IPS-15b (cell line): ENCODE measurements around the gene CADM2.
A peak's percentile ranks its signal among the peaks of the same experiment; 100 is the strongest.
"Not testable (repeated sequence)": the region's sequence is repeated elsewhere in the genome, so short reads cannot be mapped to it uniquely, and the experiment has no call there.

Experiments
- H3K27me3 ChIP-seq: one replicate; pipeline ENCODE4 v1.6.1; 2013; ENCODE audit warnings: low read length; ENCODE audit not compliant: control insufficient read depth, insufficient read depth
- H3K36me3 ChIP-seq: one replicate; pipeline ENCODE4 v1.6.1; 2013; ENCODE audit warnings: low read length; ENCODE audit not compliant: control insufficient read depth, insufficient read depth
- H3K4me1 ChIP-seq: one replicate; pipeline ENCODE4 v1.6.1; 2013; ENCODE audit warnings: mild to moderate bottlenecking, low read length; ENCODE audit not compliant: control insufficient read depth, insufficient read depth
- H3K4me3 ChIP-seq: one replicate; pipeline ENCODE4 v1.5.1; 2013; ENCODE audit warnings: low read depth, low read length
- H3K9ac ChIP-seq: one replicate; pipeline ENCODE4 v1.6.1; 2013; ENCODE audit warnings: low read depth, mild to moderate bottlenecking, low read length
- H3K9me3 ChIP-seq: one replicate; pipeline ENCODE4 v1.6.1; 2013; ENCODE audit warnings: mild to moderate bottlenecking, low read length; ENCODE audit not compliant: control insufficient read depth, insufficient read depth

Gene CADM2

GRCh38 chr3:85498177-85498576 lies 539.4 kb downstream of the CADM2 start:
- Histone ChIP-seq H3K4me1 (peaks cover 7% of the 10 kb centered on the region), H3K27me3 (no peaks in the 10 kb centered on the region), H3K9ac (no peak overlapping the region), H3K36me3 (no peaks in the 10 kb centered on the region), H3K4me3 (no peak overlapping the region), H3K9me3 (no peaks in the 10 kb centered on the region)

- no peak overlapping the region for H3K9ac ChIP-seq
- no peaks in the 10 kb centered on the region for H3K4me1 ChIP-seq
- H3K36me3 ChIP-seq, result no peaks in the 10 kb centered on the region
- no peak overlapping the region for H3K4me3 ChIP-seq
- no peaks in the 10 kb centered on the region for H3K9me3 ChIP-seq
- H3K27me3 ChIP-seq, result no peaks in the 10 kb centered on the region
Measured at GRCh38 chr3:85502148-85502875, 543.5 kb downstream of the CADM2 start.

GRCh38 chr3:85504129-85504784 lies 545.5 kb downstream of the CADM2 start:
- not testable (repeated sequence) for H3K9me3 ChIP-seq, H3K9ac ChIP-seq, H3K36me3 ChIP-seq, H3K27me3 ChIP-seq, H3K4me1 ChIP-seq
- H3K4me3 ChIP-seq, result peak overlapping the region; percentile 37

GRCh38 chr3:85504785-85505511 lies 546.2 kb downstream of the CADM2 start:
- not testable (repeated sequence) for H3K36me3 ChIP-seq

GRCh38 chr3:85507052-85507451 lies 548.3 kb downstream of the CADM2 start:
- not testable (repeated sequence) for H3K36me3 ChIP-seq, H3K4me1 ChIP-seq, H3K4me3 ChIP-seq, H3K9ac ChIP-seq, H3K27me3 ChIP-seq, H3K9me3 ChIP-seq

More at GRCh38 chr3:85504785-85505511, 546.2 kb downstream of the CADM2 start:
- peak overlapping the region; percentile 37 for H3K4me3 ChIP-seq
- H3K9ac ChIP-seq, H3K27me3 ChIP-seq, H3K9me3 ChIP-seq, H3K4me1 ChIP-seq: not testable (repeated sequence)

GRCh38 chr3:85508659-85509058 lies 549.9 kb downstream of the CADM2 start:
- H3K9ac ChIP-seq, result no peak overlapping the region
- H3K4me1 ChIP-seq, result no peaks in the 10 kb centered on the region
- H3K36me3 ChIP-seq, result no peaks in the 10 kb centered on the region
- no peak overlapping the region for H3K4me3 ChIP-seq
- no peaks in the 10 kb centered on the region for H3K9me3 ChIP-seq
- no peaks in the 10 kb centered on the region for H3K27me3 ChIP-seq

- no peak overlapping the region for H3K4me3 ChIP-seq
- no peaks in the 10 kb centered on the region for H3K36me3 ChIP-seq
- H3K4me1 ChIP-seq, result no peaks in the 10 kb centered on the region
- no peaks in the 10 kb centered on the region for H3K27me3 ChIP-seq
- no peaks in the 10 kb centered on the region for H3K9me3 ChIP-seq
- no peak overlapping the region for H3K9ac ChIP-seq
Measured at GRCh38 chr3:85516146-85516545, 557.4 kb downstream of the CADM2 start.

GRCh38 chr3:85524104-85524503 lies 565.3 kb downstream of the CADM2 start:
- H3K9ac ChIP-seq, result no peak overlapping the region
- H3K27me3 ChIP-seq, result no peaks in the 10 kb centered on the region
- H3K9me3 ChIP-seq, result no peaks in the 10 kb centered on the region
- H3K4me3 ChIP-seq, result no peak overlapping the region
- H3K36me3 ChIP-seq, result no peaks in the 10 kb centered on the region
- H3K4me1 ChIP-seq, result no peaks in the 10 kb centered on the region

- no peaks in the 10 kb centered on the region for H3K27me3 ChIP-seq
- H3K36me3 ChIP-seq, result no peaks in the 10 kb centered on the region
- no peaks in the 10 kb centered on the region for H3K4me1 ChIP-seq
- no peak overlapping the region for H3K9ac ChIP-seq
- no peak overlapping the region for H3K4me3 ChIP-seq
- H3K9me3 ChIP-seq, result no peaks in the 10 kb centered on the region
Measured at GRCh38 chr3:85525264-85525663, 566.5 kb downstream of the CADM2 start.

GRCh38 chr3:85533586-85533985 lies 574.8 kb downstream of the CADM2 start:
- no peak overlapping the region for H3K4me3 ChIP-seq
- no peaks in the 10 kb centered on the region for H3K36me3 ChIP-seq
- H3K9me3 ChIP-seq, result no peaks in the 10 kb centered on the region
- H3K27me3 ChIP-seq, result no peaks in the 10 kb centered on the region
- no peak overlapping the region for H3K9ac ChIP-seq
- no peaks in the 10 kb centered on the region for H3K4me1 ChIP-seq

GRCh38 chr3:85535517-85535916 lies 576.7 kb downstream of the CADM2 start:
- Histone ChIP-seq H3K9ac (no peak overlapping the region), H3K27me3 (no peaks in the 10 kb centered on the region), H3K4me3 (no peak overlapping the region), H3K36me3 (no peaks in the 10 kb centered on the region), H3K4me1 (no peaks in the 10 kb centered on the region), H3K9me3 (no peaks in the 10 kb centered on the region)

- Histone ChIP-seq H3K4me3 (no peak overlapping the region), H3K9me3 (no peaks in the 10 kb centered on the region), H3K9ac (no peak overlapping the region), H3K36me3 (no peaks in the 10 kb centered on the region), H3K4me1 (no peaks in the 10 kb centered on the region), H3K27me3 (no peaks in the 10 kb centered on the region)
Measured at GRCh38 chr3:85539232-85539631, 580.4 kb downstream of the CADM2 start.
